HT1080 (cell line): ENCODE results near the gene COL6A5. TPM values are rescaled to one million over a fixed set of nuclear protein-coding genes. Genes with fewer than 3 reads are reported as not detected.
A peak's percentile ranks its signal among the peaks of the same experiment; 100 is the strongest.

Source experiments
- DNase-seq: peaks from one replicate; pipeline ENCODE4 v3.0.0-alpha.2; 2015; ENCODE audit warnings: low read depth
- total RNA-seq: library from RNA; depleted of rRNA; stranded (reverse); fragments of >200 nt; shearing (Covaris generic); gene quantifications from 2 replicates; pipeline ENCODE4 v1.2.3, GENCODE V29; 2014; rRNA removed

COL6A5 gene
- total RNA-seq, 1 experiment from 2014 or later = 0.26 TPM

DNA sequence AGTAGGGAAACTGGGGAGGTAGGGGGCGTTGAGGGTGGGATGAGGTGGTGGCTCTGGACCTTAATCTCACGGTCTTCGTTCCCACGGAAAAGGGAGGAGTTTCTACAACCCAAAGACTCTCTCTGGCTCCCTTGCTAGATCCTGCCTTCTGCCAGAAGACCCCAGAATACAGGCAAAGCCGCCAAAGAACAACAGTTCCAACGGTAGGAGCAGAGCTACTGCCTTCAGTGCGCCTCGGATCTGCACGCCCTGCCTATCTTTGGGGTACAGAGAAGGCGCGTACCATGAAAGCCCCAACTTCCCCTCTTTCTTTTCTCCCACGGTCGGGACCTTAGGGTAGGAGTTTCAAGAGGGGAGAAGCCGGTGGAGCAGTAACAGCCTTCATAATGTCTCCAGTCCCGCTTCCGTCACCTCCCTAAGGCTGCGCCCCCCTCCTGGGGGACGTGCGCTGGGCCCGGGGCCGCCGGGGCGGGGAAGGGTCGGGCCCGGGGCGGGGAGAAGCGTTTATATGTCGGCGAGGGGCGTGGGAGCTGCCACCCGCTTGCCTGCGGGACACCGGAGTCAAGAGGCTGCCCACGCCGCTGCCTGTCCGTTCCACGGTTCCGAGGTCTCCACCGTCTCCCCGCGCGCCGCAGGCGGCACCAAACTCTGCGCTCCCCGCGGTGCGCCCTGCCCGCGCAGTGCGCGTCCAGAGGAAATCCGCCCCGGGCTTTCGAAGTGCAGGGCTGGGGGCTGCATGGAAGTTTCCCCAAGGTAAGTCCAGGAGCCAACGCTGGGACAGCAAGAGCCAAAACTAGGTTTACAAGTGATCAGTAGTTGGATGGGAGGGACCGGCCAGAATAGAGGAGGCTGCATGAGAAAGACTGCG is 171.4 kb downstream of the COL6A5 start, which contains the start of gene COL6A6:
Gene COL6A6 (plus strand): TSS at position 533 of the 868 bp plus-strand sequence. CDS start 43,188 bp downstream, outside the sequence.
- no peak for DNase-seq

- peak; percentile 23 for DNase-seq
Measured at GRCh38 chr3:130517602-130518001, 172.1 kb downstream of the COL6A5 start.

DNA sequence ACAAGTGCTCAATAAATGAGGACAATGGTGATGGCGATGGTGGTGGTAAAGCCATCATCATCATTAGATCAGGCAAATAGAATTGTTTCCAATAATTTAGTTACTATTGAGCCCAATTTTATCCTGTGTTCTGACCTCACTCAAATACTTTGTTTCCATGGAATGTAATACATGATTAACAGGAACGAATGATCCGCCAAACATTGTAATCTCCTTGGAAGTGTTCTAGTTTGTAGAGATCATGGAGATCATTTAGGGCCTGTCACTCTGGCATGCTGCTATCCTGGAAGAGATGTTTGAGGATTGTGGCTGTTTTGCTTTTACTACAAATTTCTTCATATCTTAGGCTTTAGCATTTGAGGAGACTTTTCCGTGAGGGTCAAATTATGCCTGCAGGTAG is 174.3 kb downstream of the COL6A5 start:
- DNase-seq = no peak

GRCh38 chr3:130522399-130522798 is 176.9 kb downstream of the COL6A5 start:
- DNase-seq = no peak

DNA sequence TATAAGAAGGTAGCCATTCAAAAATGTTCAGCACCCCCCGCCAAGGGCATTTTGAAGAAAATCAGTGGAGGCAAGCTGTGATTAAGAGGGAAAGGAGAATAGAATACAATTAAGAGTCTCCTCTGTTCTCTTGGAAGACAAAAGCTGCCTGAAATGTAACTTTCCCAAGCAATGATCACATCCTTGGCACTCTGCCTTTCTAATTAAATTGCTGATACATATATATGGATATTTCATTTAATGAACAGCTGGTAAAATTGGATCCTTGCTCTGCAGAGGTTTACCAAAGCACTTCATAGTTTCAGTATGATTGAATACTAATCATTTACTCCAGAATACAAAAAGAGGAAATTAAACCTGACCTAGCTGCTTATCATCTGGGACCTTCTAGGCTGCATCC is 182.0 kb downstream of the COL6A5 start:
- no peak for DNase-seq

DNA sequence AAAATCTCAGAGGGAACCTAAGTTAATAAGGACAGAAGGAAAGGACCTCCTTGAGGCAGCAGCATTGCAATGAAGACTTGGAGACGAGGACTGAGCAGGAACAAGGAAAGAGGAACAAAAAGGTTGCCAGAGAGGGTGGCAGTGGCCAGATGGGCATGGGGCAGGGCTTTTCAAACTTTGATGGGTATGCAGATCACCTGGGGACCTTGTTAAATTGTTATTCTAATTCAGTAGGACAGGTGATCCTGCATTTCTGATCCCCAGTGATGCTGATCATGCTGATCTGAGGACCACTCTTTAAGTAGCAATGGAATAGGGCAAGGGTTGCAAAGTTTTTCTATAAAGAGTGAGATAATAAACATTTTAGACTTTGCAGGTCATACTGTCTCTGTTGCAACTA is 182.6 kb downstream of the COL6A5 start:
- no peak for DNase-seq

DNA sequence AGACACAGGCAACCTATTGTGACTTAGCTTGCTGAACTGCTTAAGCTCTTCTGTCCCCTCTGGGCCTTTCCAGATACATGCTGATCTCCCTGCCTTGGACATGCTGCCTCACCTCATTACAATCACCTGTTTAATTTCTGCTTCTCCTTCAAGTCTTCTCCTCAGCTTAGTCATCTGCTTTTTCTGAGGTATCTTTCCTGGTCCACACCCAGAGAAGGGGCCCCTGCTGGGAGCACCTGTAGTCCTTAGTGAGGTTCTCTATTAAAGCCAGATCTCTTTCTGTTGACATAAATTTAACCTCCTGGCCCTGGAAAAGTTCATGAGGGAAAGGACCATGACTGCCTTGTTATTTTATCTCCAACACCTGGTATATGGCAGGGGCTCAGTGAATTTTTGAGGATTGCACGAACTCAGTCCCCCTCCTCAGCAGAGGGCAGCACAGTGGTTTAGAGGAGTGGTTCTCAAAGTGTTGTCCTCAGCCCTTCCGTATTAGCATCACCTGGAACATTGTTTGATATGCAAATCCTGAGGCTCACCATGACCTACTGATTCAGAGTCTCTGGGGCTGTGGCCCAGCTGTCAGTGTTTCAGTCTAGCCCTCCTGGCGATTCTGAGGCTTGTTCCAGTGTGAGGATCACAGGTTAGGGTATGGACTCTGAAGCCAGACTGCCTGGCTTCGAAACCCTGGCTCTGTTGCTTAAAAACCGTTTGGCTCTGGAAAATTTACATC is 184.2 kb downstream of the COL6A5 start:
- DNase-seq = no peak

DNA sequence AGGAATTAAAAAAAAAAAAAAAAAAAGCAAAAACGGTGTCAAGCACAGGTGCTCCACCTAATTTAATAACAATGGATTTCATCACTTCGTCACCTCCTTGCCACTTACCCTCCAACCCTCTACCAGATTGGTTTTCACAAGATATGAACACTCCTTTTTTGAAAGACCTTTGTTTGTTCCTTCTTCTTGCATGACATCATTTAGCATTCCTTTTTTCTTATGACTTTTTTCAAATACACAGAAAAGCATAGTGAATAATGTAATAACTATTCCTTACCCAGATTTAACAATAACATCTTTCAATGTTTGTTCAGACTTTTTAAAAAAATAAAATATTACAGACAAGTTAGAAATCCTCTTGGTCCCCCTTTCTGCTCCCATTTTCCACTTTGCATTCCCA is 187.8 kb downstream of the COL6A5 start:
- DNase-seq = no peak

Other genes starting within 250 kb of the COL6A5 start
- gene COL6A6, start 171.5 kb downstream of the COL6A5 start, total RNA-seq = not detected in 2 replicates